ENCODE measurements around the gene DLG2. TPM values are rescaled to one million over a fixed set of nuclear protein-coding genes. Genes with fewer than 3 reads are reported as not detected.

The DLG2 gene
- total and polyA plus RNA-seq, 2 donors (not counting 3 experiments of a cell fraction or from before 2014, with no cell fraction given): 0.15 to 1.1 TPM

- no peaks in the 10 kb centered on the region for H3K4me1 ChIP-seq (ENCODE audit: control insufficient read depth, extremely low read depth, insufficient read depth, low read length)
- no peak for DNase-seq (ENCODE audit: low read depth, low spot score)
- H2AFZ ChIP-seq (ENCODE audit: low read depth, low read length): no peak overlapping the region
- no peak overlapping the region for H3K4me3 ChIP-seq (replicated peaks in 1 of 3; ENCODE audit: insufficient read depth in 1 of 3, low read depth in 1 of 3, low read length in 3 of 3)
- no peaks in the 10 kb centered on the region for H3K79me2 ChIP-seq (ENCODE audit: control insufficient read depth, insufficient read depth, low read length)
- H3K9me1 ChIP-seq (replicated peaks; ENCODE audit: control insufficient read depth, extremely low read depth, insufficient read depth, low read length): no peaks in the 10 kb centered on the region
- no peak for FAIRE-seq
- H3K4me2 ChIP-seq (ENCODE audit: insufficient read depth, low read length): no peak overlapping the region
- no peaks in the 10 kb centered on the region for H4K20me1 ChIP-seq (replicated peaks; ENCODE audit: control insufficient read depth, extremely low read depth, insufficient read depth, low read length)
- intact Hi-C loops (cut with micrococcal nuclease): no loop called here
- H3K27ac ChIP-seq (ENCODE audit: insufficient read depth, low read depth, low read length): no peak overlapping the region
- no peaks in the 10 kb centered on the region for H3K36me3 ChIP-seq (ENCODE audit: control insufficient read depth in 2 of 2, extremely low read depth in 1 of 2, insufficient read depth in 2 of 2, low read length in 2 of 2)
- POLR2A ChIA-PET: no interaction called here
- TF ChIP-seq MYC (IDR thresholded peaks at IDR 0.05; ENCODE audit: low read depth, low read length) (no peak), GATA2 (IDR thresholded peaks at IDR 0.05; ENCODE audit: insufficient read depth, insufficient read length, low read depth, low read length) (no peak), FOS (IDR thresholded peaks at IDR 0.05; ENCODE audit: borderline replicate concordance, insufficient read depth, low read length) (no peak), POLR2A (IDR thresholded peaks at IDR 0.05; ENCODE audit: low read depth, low read length) (no peak)
- TF ChIP-seq, protein P1, sequence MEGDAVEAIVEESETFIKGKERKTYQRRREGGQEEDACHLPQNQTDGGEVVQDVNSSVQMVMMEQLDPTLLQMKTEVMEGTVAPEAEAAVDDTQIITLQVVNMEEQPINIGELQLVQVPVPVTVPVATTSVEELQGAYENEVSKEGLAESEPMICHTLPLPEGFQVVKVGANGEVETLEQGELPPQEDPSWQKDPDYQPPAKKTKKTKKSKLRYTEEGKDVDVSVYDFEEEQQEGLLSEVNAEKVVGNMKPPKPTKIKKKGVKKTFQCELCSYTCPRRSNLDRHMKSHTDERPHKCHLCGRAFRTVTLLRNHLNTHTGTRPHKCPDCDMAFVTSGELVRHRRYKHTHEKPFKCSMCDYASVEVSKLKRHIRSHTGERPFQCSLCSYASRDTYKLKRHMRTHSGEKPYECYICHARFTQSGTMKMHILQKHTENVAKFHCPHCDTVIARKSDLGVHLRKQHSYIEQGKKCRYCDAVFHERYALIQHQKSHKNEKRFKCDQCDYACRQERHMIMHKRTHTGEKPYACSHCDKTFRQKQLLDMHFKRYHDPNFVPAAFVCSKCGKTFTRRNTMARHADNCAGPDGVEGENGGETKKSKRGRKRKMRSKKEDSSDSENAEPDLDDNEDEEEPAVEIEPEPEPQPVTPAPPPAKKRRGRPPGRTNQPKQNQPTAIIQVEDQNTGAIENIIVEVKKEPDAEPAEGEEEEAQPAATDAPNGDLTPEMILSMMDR (IDR thresholded peaks at IDR 0.05; ENCODE audit: extremely low read depth in 1 of 2, insufficient read depth in 1 of 2, low read depth in 1 of 2, low read length in 2 of 2): no peak
- BruUV-seq (replicated peaks): no TSS peak
- H3K9ac ChIP-seq (replicated peaks; ENCODE audit: extremely low read depth, insufficient read depth, low read length): no peak overlapping the region
- no peaks in the 10 kb centered on the region for H3K9me3 ChIP-seq (replicated peaks; ENCODE audit: control insufficient read depth, insufficient read depth, low read length)
- H3K27me3 ChIP-seq (ENCODE audit: control insufficient read depth in 2 of 2, insufficient read depth in 2 of 2, low read length in 2 of 2): no peaks in the 10 kb centered on the region
- CTCF ChIA-PET: no interaction called here
- dilution Hi-C loops (cut with MboI; ENCODE audit: extremely low pct_ligation_motif_present, low sequenced_read_pairs): no loop called here
These were observed 1394.6 kb downstream of the DLG2 start for GRCh38 chr11:84232511-84232910.

DNA sequence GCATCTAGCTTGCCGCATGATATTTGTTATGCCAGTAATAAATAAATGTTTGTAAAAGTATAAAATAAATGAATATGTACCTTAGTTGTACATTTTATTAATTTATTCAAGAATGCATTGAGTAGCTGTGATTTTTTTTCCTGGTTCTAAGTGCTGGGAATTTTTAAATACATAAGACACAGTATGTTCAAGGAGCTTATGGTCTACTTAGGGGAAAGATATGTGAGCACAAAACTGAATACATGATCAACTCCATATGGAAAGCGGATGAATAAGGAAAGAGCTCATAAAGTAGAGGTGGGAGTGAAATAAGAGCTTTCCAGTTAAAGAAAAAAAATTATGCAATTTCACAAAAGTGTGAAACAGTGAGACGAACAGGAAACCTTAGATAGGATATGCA, 1396.7 kb downstream of the DLG2 start:
- BruUV-seq (replicated peaks): no TSS peak
- H3K4me3 ChIP-seq (replicated peaks in 1 of 3; ENCODE audit: insufficient read depth in 1 of 3, low read depth in 1 of 3, low read length in 3 of 3): no peak overlapping the region
- no peak for FAIRE-seq
- no peaks in the 10 kb centered on the region for H3K9me1 ChIP-seq (replicated peaks; ENCODE audit: control insufficient read depth, extremely low read depth, insufficient read depth, low read length)
- H3K36me3 ChIP-seq (ENCODE audit: control insufficient read depth in 2 of 2, extremely low read depth in 1 of 2, insufficient read depth in 2 of 2, low read length in 2 of 2): no peaks in the 10 kb centered on the region
- ChIA-PET CTCF (no interaction called here), POLR2A (no interaction called here)
- H3K79me2 ChIP-seq (ENCODE audit: control insufficient read depth, insufficient read depth, low read length): no peaks in the 10 kb centered on the region
- no peak overlapping the region for H3K27ac ChIP-seq (ENCODE audit: insufficient read depth, low read depth, low read length)
- H4K20me1 ChIP-seq (replicated peaks; ENCODE audit: control insufficient read depth, extremely low read depth, insufficient read depth, low read length): no peaks in the 10 kb centered on the region
- no peaks in the 10 kb centered on the region for H3K27me3 ChIP-seq (ENCODE audit: control insufficient read depth in 2 of 2, insufficient read depth in 2 of 2, low read length in 2 of 2)
- no peak overlapping the region for H3K4me2 ChIP-seq (ENCODE audit: insufficient read depth, low read length)
- TF ChIP-seq, protein P2, sequence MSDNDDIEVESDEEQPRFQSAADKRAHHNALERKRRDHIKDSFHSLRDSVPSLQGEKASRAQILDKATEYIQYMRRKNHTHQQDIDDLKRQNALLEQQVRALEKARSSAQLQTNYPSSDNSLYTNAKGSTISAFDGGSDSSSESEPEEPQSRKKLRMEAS (IDR thresholded peaks at IDR 0.05; ENCODE audit: insufficient read depth, insufficient read length): no peak
- TF ChIP-seq FOS (IDR thresholded peaks at IDR 0.05; ENCODE audit: borderline replicate concordance, insufficient read depth, low read length): no peak
- TF ChIP-seq POLR2AphosphoS5 (IDR thresholded peaks at IDR 0.05; ENCODE audit: insufficient read depth, low read depth, low read length): no peak
- no peak for TF ChIP-seq EZH2 (IDR thresholded peaks at IDR 0.05; ENCODE audit: borderline replicate concordance, low read depth, low read length, severe bottlenecking)
- no peak for TF ChIP-seq JUN (IDR thresholded peaks at IDR 0.05; ENCODE audit: borderline replicate concordance, insufficient read depth, insufficient read length, low read depth)
- TF ChIP-seq, protein P1 (IDR thresholded peaks at IDR 0.05; ENCODE audit: extremely low read depth in 1 of 2, insufficient read depth in 1 of 2, low read depth in 1 of 2, low read length in 2 of 2): no peak
- no peak for TF ChIP-seq POLR2A (IDR thresholded peaks at IDR 0.05; ENCODE audit: low read depth, low read length)
- no peak for TF ChIP-seq MYC (IDR thresholded peaks at IDR 0.05; ENCODE audit: low read depth, low read length)
- no peak for TF ChIP-seq GATA2 (IDR thresholded peaks at IDR 0.05; ENCODE audit: insufficient read depth, insufficient read length, low read depth, low read length)
- no peaks in the 10 kb centered on the region for H3K9me3 ChIP-seq (replicated peaks; ENCODE audit: control insufficient read depth, insufficient read depth, low read length)
- H2AFZ ChIP-seq (ENCODE audit: low read depth, low read length): no peak overlapping the region
- dilution Hi-C loops (cut with MboI; ENCODE audit: extremely low pct_ligation_motif_present, low sequenced_read_pairs) (no loop called here), intact Hi-C loops (cut with micrococcal nuclease) (no loop called here)
- H3K4me1 ChIP-seq (ENCODE audit: control insufficient read depth, extremely low read depth, insufficient read depth, low read length): no peaks in the 10 kb centered on the region
- no peak overlapping the region for H3K9ac ChIP-seq (replicated peaks; ENCODE audit: extremely low read depth, insufficient read depth, low read length)
- DNase-seq (ENCODE audit: low read depth, low spot score): no peak
